Heart left ventricle (tissue), 16 donors: ENCODE results near the gene NCOA5. TPM values are rescaled to one million over a fixed set of nuclear protein-coding genes. Genes with fewer than 3 reads are reported as not detected.

Source experiments
- ATAC-seq, 4 donors: fragments of 200-7000 bp; cut with Tn5 transposase; one replicate each; pipeline ENCODE4 v1.9.1; 2020 to 2022; ENCODE audit warnings: moderate library complexity in 4 of 4, mild to moderate bottlenecking in 3 of 4, moderate number of reproducible peaks in 1 of 4
- DNase-seq, 5 donors: peaks; one replicate each; pipeline ENCODE4 v3.0.0-alpha.2; 2020
- H3K27ac ChIP-seq, 12 donors: fragments of 200-600 bp; sonication (generic) in 4 of 12; one replicate each; pipeline versions ENCODE4 v1.5.0 to v1.8.0; 2016 to 2022; ENCODE audit warnings: mild to moderate bottlenecking in 2 of 12
- H3K27me3 ChIP-seq, 9 donors: fragments of 200-600 bp; sonication (generic) in 2 of 9; one replicate each; pipeline versions ENCODE4 v1.5.1 to v1.8.0; 2016 to 2022; ENCODE audit warnings: mild to moderate bottlenecking in 3 of 9
- H3K36me3 ChIP-seq, 9 donors: fragments of 200-600 bp; sonication (generic) in 2 of 9; one replicate each; pipeline versions ENCODE4 v1.5.0 to v1.8.0; 2018 to 2022; ENCODE audit warnings: mild to moderate bottlenecking in 2 of 9
- H3K4me1 ChIP-seq, 12 donors: fragments of 200-600 bp; sonication (generic) in 4 of 12; one replicate each; pipeline versions ENCODE4 v1.5.0 to v1.8.0; 2016 to 2022; ENCODE audit warnings: mild to moderate bottlenecking in 3 of 12
- H3K4me3 ChIP-seq, 12 donors: fragments of 200-600 bp; sonication (generic) in 4 of 12; one replicate each; pipeline versions ENCODE4 v1.5.0 to v1.8.0; 2017 to 2022; ENCODE audit warnings: mild to moderate bottlenecking in 9 of 12, moderate library complexity in 4 of 12
- H3K9me3 ChIP-seq, 12 donors: fragments of 200-600 bp; sonication (generic) in 4 of 12; one replicate each; pipeline versions ENCODE4 v1.5.0 to v1.8.0; 2016 to 2022; ENCODE audit warnings: mild to moderate bottlenecking in 1 of 12
- CTCF ChIP-seq, 12 donors: fragments of 200-600 bp; sonication (generic) in 4 of 12; IDR thresholded peaks; one replicate each; pipeline versions ENCODE4 v1.5.0 to v1.8.0; 2018 to 2022; ENCODE audit warnings: antibody characterized with exemption in 12 of 12, mild to moderate bottlenecking in 5 of 12
- POLR2A ChIP-seq, 2 donors: fragments of 450-650 bp; IDR thresholded peaks; one replicate each; pipeline ENCODE4 v1.6.1; 2017; ENCODE audit warnings: antibody characterized with exemption in 2 of 2, mild to moderate bottlenecking in 2 of 2, moderate library complexity in 2 of 2
- WGBS, 4 donors: extraction: QIAGEN DNeasy Blood & Tissue Kit in 2 of 4; methylation state at CpG; one replicate each; pipeline versions ENCODE4 v1.1.5 to v1.1.7; 2013 to 2018; 5-methylcytosine and 5-hydroxymethylcytosine counted together
- intact Hi-C, 10 donors: fragments of 100-400 bp; cut with DNase I; formaldehyde crosslinking; loops; one replicate each; pipeline versions ENCODE4 v1.11.1 to v1.14.2; 2022
- polyA plus RNA-seq, 2 donors: library from polyadenylated mRNA; stranded (reverse); fragments of 200-250 nt; gene quantifications; one replicate each; pipeline ENCODE4 v1.2.3, GENCODE V29; 2013
- total RNA-seq, 9 donors: library from RNA; depleted of rRNA in 2 of 9; stranded (reverse); fragments of >200 nt in 2 of 9; fragmentation: NEBNext Ultra II Directional in 3 of 9; extraction: Animal tissue kit (Norgen Biotek cat#: 25700) in 3 of 9; gene quantifications; one replicate each; pipeline versions ENCODE4 v1.1.0 to v1.2.4, GENCODE V29; 2016 to 2023
- donor health status: ischemic (EF 13 %, LVEDD 7.1; RV severe dilation, severe dysfunction).
- donor health status: healthy with polysubstance abuse.
- donor health status: DM: no; HTN: yes; CAD: no.
- donor health status: DM: no; HTN: no; CAD: no.
- donor health status: ischemic (EF 25% LVEDD 6.9; RV normal size, moderate dysfunction).
- donor health status: ischemic (EF 25% LVEDD 5.7; RV mildly dilated, moderate dysfunction).
- donor health status: healthy.
- donor health status: DM: yes; HTN: yes; CAD: no.
- donor health status: ischemic (EF 35%, LVEDD 5.7; RV mildly dilated, moderate dysfunction).
- donor health status: nonischemic (EF 11% LVEDD 7.7; RV severe dilation, severe dysfunction).
- donor health status: DM: yes; HTN: yes; CAD: no.
- donor health status: PGD.
- donor health status: ischemic (EF 29% LVEDD 5.4; RV normal size, mild dysfunction).
- donor health status: nonischemic (EF 23%, LVEDD 6.1; RV moderate dilation, normal function).

Gene NCOA5
- total and polyA plus RNA-seq, 11 donors = 5.7 to 17.4 (median 12.3) TPM

- Histone ChIP-seq H3K27ac (peak overlapping the region; percentile 73 to 95 (median 83)), H3K36me3 (peaks cover 0 to 21% (median 11%) of the 10 kb centered on the region in 9 donors), H3K9me3 (no peaks in the 10 kb centered on the region), H3K4me3 (peak overlapping the region; percentile 45 to 75 (median 61)), H3K27me3 (no peaks in the 10 kb centered on the region), H3K4me1 (peaks cover 0 to 57% (median 30%) of the 10 kb centered on the region in 12 donors)
- TF ChIP-seq CTCF (IDR thresholded peaks at IDR 0.05) (no peak), POLR2A (IDR thresholded peaks at IDR 0.05) (no peak)
- WGBS, 4 donors = 15 to 26% (median 23%) methylated on average over 14 to 15 of the region's 15 CpGs
- intact Hi-C loops = loop anchor here in 2 of 10 donors (1.0 to 2.0 kb wide), 2 partner anchors 29 to 30 kb away; partner anchors contain the start of gene NCOA5 (in 2 of the 2)
- ATAC-seq (peak; percentile 57 to 76 (median 65)), DNase-seq (peak in 4 of 5 donors; percentile 41 to 63 (median 46))
Measured at GRCh38 chr20:46118481-46119020, 28.8 kb upstream of the NCOA5 start.

- Histone ChIP-seq H3K36me3 (peaks cover 0 to 14% (median 4%) of the 10 kb centered on the region in 9 donors), H3K9me3 (no peaks in the 10 kb centered on the region), H3K27ac (peak within 1 kb of the TSS; percentile 73 to 95 (median 83)), H3K27me3 (no peaks in the 10 kb centered on the region), H3K4me1 (peaks cover 0 to 57% (median 30%) of the 10 kb centered on the region in 12 donors), H3K4me3 (peak within 1 kb of the TSS; percentile 45 to 75 (median 61))
- ATAC-seq = peak; percentile 91 to 99 (median 97)
- TF ChIP-seq POLR2A (IDR thresholded peaks at IDR 0.05) (peak in 1 of 2 donors; percentile 55), CTCF (IDR thresholded peaks at IDR 0.05) (no peak)
- WGBS, 4 donors = 3 to 14% (median 8%) methylated on average over 31 to 40 of the region's 40 CpGs
- intact Hi-C loops = loop anchor here in 2 of 10 donors (1.0 to 2.0 kb wide), 2 partner anchors 29 kb away; partner anchors contain the start of gene NCOA5 (in 2 of the 2)
- peak; percentile 90 to 95 (median 92) for DNase-seq
Measured at GRCh38 chr20:46117704-46118467, 28.1 kb upstream of the NCOA5 start, which contains the start of gene CD40. Gene CD40, plus strand, starts transcription at chr20:46118314. Its CDS starts 30 bp downstream, at chr20:46118344.

DNA sequence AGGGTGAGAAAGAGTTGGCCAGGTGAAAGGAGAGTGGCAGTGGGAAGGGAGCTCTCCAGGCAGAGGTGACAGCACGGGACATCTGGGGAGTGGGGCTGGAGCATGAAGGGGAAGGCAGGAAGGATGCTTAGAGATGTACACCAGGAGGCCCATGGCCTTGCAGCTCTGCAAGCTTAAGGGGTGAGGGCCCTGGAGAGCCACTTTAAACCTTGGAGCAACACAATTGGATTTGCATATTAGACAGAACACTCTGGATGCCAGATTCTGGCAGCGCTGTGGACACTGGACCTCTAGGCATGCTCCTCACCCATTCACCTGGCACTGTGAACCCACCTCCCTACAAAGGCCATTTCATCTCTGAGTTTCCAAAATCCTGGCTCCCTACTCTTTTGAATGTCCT lies 24.7 kb upstream of the NCOA5 start:
- peaks cover 0 to 12% (median 0%) of the 10 kb centered on the region in 9 donors for H3K27me3 ChIP-seq
- H3K36me3 ChIP-seq = no peaks in the 10 kb centered on the region
- intact Hi-C loops = no loop called here
- ATAC-seq (no peak), DNase-seq (no peak)
- 74 to 87% (median 80%) methylated on average over 2 of the region's 2 CpGs for WGBS, 4 donors
- H3K4me3 ChIP-seq = no peak overlapping the region
- TF ChIP-seq POLR2A (IDR thresholded peaks at IDR 0.05) (no peak), CTCF (IDR thresholded peaks at IDR 0.05) (no peak)
- peaks cover 0 to 45% (median 9%) of the 10 kb centered on the region in 12 donors for H3K4me1 ChIP-seq
- no peak overlapping the region for H3K27ac ChIP-seq
- H3K9me3 ChIP-seq = no peaks in the 10 kb centered on the region

DNA sequence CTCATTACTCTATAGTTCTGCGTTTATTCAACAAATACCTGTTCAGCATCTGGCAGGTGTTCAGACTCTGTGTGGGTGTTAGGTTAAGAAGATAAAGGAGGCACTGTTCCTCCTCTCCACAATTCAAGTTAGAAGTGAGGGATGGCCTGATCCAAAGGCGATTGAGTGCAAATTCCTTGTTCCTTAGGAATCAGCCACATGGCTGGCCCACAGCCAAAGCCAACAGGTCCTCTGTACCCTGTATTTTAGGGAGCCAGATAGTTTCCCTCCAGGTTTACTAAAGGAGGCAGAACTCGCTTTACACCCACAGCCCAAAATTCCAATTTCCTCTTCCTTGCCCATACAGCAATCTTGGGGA lies 23.3 kb upstream of the NCOA5 start:
- intact Hi-C loops = no loop called here
- 74 to 82% (median 80%) methylated on average over 3 of the region's 3 CpGs for WGBS, 4 donors
- Histone ChIP-seq H3K4me3 (no peak overlapping the region), H3K4me1 (peaks cover 0 to 41% (median 6%) of the 10 kb centered on the region in 12 donors), H3K36me3 (no peaks in the 10 kb centered on the region), H3K9me3 (no peaks in the 10 kb centered on the region), H3K27ac (no peak overlapping the region), H3K27me3 (peaks cover 0 to 25% (median 3%) of the 10 kb centered on the region in 9 donors)
- DNase-seq = no peak
- no peak for TF ChIP-seq CTCF (IDR thresholded peaks at IDR 0.05)
- no peak for TF ChIP-seq POLR2A (IDR thresholded peaks at IDR 0.05)
- no peak for ATAC-seq
